Neutrophil (primary cell): Measurements from ENCODE around the gene NID1.

Source experiments
- H3K27ac ChIP-seq: fragments of 200-600 bp; sonication (generic); 2 replicates; pipeline ENCODE4 v1.5.1; 2016; ENCODE audit warnings: mild to moderate bottlenecking, moderate library complexity
- H3K27me3 ChIP-seq: fragments of 200-600 bp; sonication (generic); 2 replicates; pipeline ENCODE4 v1.6.0; 2016; ENCODE audit warnings: mild to moderate bottlenecking
- H3K36me3 ChIP-seq: fragments of 200-600 bp; sonication (generic); 2 replicates; pipeline ENCODE4 v1.5.1; 2017
- H3K4me1 ChIP-seq, 2 experiments: fragments of 200-600 bp in 1 of 2; sonication (generic) in 1 of 2; 1 replicate in 1 of 2; 2 replicates in 1 of 2; pipeline versions ENCODE4 v1.5.1 to v1.6.1; 2013 to 2016; ENCODE audit warnings: low read depth in 1 of 2, low read length in 1 of 2, mild to moderate bottlenecking in 1 of 2, moderate library complexity in 1 of 2; ENCODE audit not compliant: control insufficient read depth in 1 of 2, insufficient read depth in 1 of 2
- H3K4me3 ChIP-seq, 2 experiments: fragments of 200-600 bp in 1 of 2; sonication (generic) in 1 of 2; 1 replicate in 1 of 2; 2 replicates in 1 of 2; pipeline ENCODE4 v1.5.1; 2013 to 2016; ENCODE audit warnings: low read depth in 1 of 2, low read length in 1 of 2, mild to moderate bottlenecking in 1 of 2, moderate library complexity in 1 of 2
- H3K9me3 ChIP-seq: fragments of 200-600 bp; sonication (generic); 2 replicates; pipeline ENCODE4 v1.5.1; 2016
- TF ChIP-seq, protein P1 (sequence below): fragments of 200-600 bp; sonication (generic); IDR thresholded peaks from 2 replicates; pipeline ENCODE4 v1.5.1; 2016; ENCODE audit warnings: antibody characterized with exemption

The NID1 gene

DNA sequence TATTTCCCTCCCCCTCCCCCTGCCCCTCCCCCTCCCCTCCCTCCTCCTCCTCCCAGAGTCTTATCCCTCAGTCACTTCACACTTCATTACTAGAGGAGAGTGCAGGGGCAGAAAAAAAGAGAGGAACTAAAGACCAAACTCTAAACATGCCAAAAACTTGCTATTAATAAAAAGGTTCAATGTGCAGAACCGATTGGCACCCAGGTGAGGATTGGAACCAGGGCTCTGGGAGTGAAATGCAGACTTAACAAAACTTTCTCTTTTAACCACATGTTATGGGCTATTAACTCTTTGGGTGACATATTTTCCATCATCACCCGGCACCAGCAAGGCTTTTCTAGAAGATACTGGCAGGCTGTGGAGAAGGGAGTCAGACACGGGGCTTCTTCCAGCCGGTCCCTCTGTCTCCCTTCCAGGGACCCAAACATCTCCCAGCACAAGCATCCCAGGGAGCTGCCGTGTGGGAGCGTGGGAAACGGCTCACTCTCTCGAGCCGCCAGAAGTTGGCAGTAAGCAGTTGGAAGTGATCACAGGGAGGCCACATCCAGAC is 13.6 kb downstream of the NID1 start:
- Histone ChIP-seq H3K4me1 (no peaks in the 10 kb centered on the region), H3K27me3 (peaks cover 15% of the 10 kb centered on the region), H3K4me3 (no peak overlapping the region), H3K36me3 (no peaks in the 10 kb centered on the region), H3K27ac (no peak overlapping the region), H3K9me3 (no peaks in the 10 kb centered on the region)
- TF ChIP-seq, protein P1, sequence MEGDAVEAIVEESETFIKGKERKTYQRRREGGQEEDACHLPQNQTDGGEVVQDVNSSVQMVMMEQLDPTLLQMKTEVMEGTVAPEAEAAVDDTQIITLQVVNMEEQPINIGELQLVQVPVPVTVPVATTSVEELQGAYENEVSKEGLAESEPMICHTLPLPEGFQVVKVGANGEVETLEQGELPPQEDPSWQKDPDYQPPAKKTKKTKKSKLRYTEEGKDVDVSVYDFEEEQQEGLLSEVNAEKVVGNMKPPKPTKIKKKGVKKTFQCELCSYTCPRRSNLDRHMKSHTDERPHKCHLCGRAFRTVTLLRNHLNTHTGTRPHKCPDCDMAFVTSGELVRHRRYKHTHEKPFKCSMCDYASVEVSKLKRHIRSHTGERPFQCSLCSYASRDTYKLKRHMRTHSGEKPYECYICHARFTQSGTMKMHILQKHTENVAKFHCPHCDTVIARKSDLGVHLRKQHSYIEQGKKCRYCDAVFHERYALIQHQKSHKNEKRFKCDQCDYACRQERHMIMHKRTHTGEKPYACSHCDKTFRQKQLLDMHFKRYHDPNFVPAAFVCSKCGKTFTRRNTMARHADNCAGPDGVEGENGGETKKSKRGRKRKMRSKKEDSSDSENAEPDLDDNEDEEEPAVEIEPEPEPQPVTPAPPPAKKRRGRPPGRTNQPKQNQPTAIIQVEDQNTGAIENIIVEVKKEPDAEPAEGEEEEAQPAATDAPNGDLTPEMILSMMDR, result no peak

DNA sequence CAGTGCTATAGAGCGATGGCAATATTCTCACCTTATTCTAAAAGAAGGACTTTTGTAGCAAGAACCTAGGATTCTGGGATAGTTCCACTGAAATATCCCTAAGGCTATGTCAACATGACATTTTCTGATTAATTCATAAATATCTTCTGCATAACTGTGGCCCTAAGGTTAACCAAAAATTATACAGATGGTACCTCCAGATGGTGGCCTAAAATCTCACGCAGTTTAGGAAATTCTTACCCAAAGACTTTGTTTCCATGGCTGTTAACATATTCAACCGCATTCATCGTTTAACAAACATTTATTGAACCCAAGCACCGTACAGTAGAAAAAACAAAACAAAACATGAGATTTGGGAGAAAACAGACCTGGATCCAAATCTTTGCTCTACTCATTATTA is 19.1 kb downstream of the NID1 start:
- H3K27ac ChIP-seq, result no peak overlapping the region
- TF ChIP-seq, protein P1, result no peak
- no peak overlapping the region for H3K4me3 ChIP-seq
- H3K36me3 ChIP-seq, result no peaks in the 10 kb centered on the region
- peaks cover 12% of the 10 kb centered on the region for H3K27me3 ChIP-seq
- no peaks in the 10 kb centered on the region for H3K9me3 ChIP-seq
- H3K4me1 ChIP-seq, result no peaks in the 10 kb centered on the region

DNA sequence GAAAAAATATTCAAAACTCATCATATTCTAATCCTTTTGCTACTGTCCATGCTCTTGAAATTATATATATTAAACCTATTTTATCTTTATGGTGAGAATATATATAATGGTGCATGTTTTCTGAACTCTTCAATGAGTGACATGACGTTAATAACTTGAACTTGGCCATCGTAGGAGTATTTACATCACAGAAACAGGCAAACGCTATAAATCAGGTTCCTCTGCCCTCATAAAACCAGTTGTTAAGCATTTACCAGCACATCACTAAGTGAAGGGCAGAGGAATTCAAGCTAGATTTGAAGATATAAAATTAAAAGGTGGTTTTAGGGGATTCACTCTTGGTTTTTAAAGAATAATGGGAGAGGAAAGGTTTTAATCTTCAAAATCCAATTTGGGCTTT is 20.5 kb downstream of the NID1 start:
- Histone ChIP-seq H3K27ac (no peak overlapping the region), H3K9me3 (no peaks in the 10 kb centered on the region), H3K4me3 (no peak overlapping the region), H3K27me3 (peaks cover 12% of the 10 kb centered on the region), H3K4me1 (no peaks in the 10 kb centered on the region), H3K36me3 (no peaks in the 10 kb centered on the region)
- TF ChIP-seq, protein P1, result no peak

DNA sequence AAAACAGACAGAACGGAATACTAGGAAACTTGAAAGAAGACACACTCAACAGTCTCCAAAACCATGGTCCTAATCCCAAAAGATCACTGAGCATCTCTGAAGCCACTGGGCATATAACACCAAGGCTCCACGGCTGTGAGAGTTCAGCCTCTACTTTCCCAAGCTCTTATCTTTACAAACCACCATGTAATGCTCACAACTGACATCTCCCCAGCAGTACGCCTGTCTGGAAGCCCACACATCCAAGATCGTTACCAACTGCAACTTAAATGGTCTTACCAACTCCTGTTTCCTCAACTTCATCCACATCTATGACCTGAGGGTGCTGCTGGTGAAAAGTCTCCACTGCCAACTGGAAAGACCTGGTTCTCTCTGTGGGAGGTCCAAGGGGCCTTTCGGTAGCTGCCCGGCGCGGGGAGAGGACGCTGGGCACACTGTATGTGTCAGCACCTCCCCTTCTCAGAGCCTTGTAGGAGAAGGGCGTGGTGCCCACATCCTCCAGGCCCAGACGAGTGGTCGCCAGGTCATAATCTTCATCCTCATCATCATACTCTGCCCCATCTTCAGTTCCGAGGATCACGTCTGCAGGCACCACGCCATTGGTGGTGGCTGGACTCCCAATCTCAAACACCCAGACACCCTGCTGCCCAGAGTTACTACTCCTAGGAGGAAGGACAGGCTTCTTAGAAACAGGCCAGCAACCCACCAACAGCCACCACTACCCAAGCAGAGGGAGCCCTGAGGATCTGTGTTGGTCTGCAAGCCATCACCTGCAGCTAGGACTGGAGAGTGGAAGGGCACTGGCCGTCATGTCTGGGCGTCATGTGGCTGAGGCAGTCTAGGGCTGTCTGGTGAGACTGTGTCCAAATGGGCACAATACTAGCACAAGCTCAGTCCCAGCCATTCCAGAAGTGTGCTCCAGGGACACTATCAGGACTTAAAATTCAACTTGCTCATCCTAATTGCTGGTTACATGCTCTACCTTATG is 23.0 kb downstream of the NID1 start:
- H3K27ac ChIP-seq, result no peak overlapping the region
- TF ChIP-seq, protein P1, result no peak
- no peak overlapping the region for H3K4me3 ChIP-seq
- H3K9me3 ChIP-seq, result no peaks in the 10 kb centered on the region
- H3K27me3 ChIP-seq, result peaks cover 12% of the 10 kb centered on the region
- H3K36me3 ChIP-seq, result no peaks in the 10 kb centered on the region
- no peaks in the 10 kb centered on the region for H3K4me1 ChIP-seq

DNA sequence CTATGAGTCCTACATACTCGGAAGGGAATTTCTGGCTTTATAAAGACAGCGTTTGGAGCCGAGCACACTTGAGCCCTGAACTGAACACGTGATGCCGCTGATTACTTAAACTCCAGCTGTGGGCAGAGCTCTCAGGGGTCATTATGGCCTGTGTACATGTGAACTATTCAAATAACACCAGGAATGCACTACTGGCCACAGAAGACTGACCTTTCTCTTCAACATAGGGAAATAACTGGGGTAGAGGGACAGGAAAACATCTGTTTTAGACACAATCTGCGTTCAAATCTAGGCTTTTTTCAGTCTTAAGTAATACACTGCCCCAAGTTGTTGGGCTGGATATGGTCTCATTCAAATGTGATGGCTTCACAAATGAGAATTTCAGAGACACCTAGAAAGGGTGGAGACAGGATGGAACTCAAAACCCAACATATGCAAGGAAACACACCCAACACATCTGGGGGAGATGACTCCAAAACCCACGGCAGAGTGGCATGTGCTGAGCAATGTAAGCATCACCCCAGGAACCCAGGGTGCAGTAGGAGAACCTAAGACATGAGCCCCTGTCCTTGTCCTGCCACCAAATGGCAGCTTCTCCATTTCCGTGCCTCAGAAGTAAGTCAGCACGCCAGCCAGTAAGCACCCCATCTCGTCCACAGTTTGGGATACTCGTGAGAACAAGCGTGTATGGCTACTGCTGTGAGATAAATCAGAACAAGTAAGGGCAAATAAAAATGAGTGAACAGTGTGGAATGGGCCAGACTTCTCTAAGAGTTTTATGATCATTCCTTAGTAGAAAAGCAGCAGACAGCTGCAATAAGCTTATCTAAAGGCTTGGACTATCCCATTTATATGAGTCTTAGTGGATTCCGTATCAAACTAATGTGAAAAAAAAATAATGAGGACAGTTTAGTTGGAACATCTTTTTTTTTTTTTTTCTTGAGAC is 24.9 kb downstream of the NID1 start:
- H3K27me3 ChIP-seq, result peaks cover 12% of the 10 kb centered on the region
- TF ChIP-seq, protein P1, result no peak
- no peaks in the 10 kb centered on the region for H3K36me3 ChIP-seq
- H3K9me3 ChIP-seq, result no peaks in the 10 kb centered on the region
- H3K4me3 ChIP-seq, result no peak overlapping the region
- no peaks in the 10 kb centered on the region for H3K4me1 ChIP-seq
- no peak overlapping the region for H3K27ac ChIP-seq
